Lower leg skin (tissue), 3 donors: Measurements from ENCODE around the gene ELFN1.

ENCODE experiments used
- POLR2A ChIP-seq, 2 donors: fragments of 450-650 bp; IDR thresholded peaks; one replicate each; pipeline ENCODE4 v1.6.1; 2016 to 2017; ENCODE audit warnings: antibody characterized with exemption in 2 of 2, mild to moderate bottlenecking in 1 of 2, moderate library complexity in 1 of 2
- TF ChIP-seq, protein P1 (sequence below), 3 donors: fragments of 450-650 bp; IDR thresholded peaks; one replicate each; pipeline ENCODE4 v1.5.1; 2016; ENCODE audit warnings: antibody characterized with exemption in 3 of 3, mild to moderate bottlenecking in 3 of 3, moderate library complexity in 2 of 3

GRCh38 chr7:1661461-1661860 lies 8.6 kb upstream of the ELFN1 start:
- TF ChIP-seq, protein P1, sequence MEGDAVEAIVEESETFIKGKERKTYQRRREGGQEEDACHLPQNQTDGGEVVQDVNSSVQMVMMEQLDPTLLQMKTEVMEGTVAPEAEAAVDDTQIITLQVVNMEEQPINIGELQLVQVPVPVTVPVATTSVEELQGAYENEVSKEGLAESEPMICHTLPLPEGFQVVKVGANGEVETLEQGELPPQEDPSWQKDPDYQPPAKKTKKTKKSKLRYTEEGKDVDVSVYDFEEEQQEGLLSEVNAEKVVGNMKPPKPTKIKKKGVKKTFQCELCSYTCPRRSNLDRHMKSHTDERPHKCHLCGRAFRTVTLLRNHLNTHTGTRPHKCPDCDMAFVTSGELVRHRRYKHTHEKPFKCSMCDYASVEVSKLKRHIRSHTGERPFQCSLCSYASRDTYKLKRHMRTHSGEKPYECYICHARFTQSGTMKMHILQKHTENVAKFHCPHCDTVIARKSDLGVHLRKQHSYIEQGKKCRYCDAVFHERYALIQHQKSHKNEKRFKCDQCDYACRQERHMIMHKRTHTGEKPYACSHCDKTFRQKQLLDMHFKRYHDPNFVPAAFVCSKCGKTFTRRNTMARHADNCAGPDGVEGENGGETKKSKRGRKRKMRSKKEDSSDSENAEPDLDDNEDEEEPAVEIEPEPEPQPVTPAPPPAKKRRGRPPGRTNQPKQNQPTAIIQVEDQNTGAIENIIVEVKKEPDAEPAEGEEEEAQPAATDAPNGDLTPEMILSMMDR (IDR thresholded peaks at IDR 0.05): no peak
- no peak for TF ChIP-seq POLR2A (IDR thresholded peaks at IDR 0.05)
